ENCODE data around the gene OSBPL10.

- no peak for TF ChIP-seq CTCF (IDR thresholded peaks at IDR 0.05)
- no peak for TF ChIP-seq POLR2AphosphoS5 (IDR thresholded peaks at IDR 0.05)
These were observed 20.1 kb downstream of the OSBPL10 start for GRCh38 chr3:31960793-31961431.
